Liver (tissue), 9 donors: Measurements from ENCODE around the gene CPNE5. TPM values are rescaled to one million over a fixed set of nuclear protein-coding genes. Genes with fewer than 3 reads are reported as not detected.

ENCODE experiments used
- DNase-seq: peaks from one replicate; pipeline ENCODE4 v3.0.0-alpha.2; 2017; ENCODE audit warnings: low spot score
- H3K27ac ChIP-seq, 2 donors: one replicate each; pipeline ENCODE4 v1.7.0; 2013; ENCODE audit warnings: inconsistent platforms in 2 of 2, low read length in 2 of 2, control low read depth in 1 of 2, low read depth in 1 of 2, mild to moderate bottlenecking in 1 of 2
- H3K27me3 ChIP-seq, 4 donors: one replicate each; pipeline versions ENCODE4 v1.6.1 to v1.7.0; 2013; ENCODE audit warnings: low read length in 3 of 4, inconsistent platforms in 1 of 4, mild to moderate bottlenecking in 1 of 4, moderate library complexity in 1 of 4; ENCODE audit not compliant: control insufficient read depth in 4 of 4, insufficient read depth in 4 of 4
- H3K36me3 ChIP-seq, 4 donors: one replicate each; pipeline versions ENCODE4 v1.6.1 to v1.7.0; 2013; ENCODE audit warnings: low read length in 3 of 4, mild to moderate bottlenecking in 3 of 4, low read depth in 1 of 4, moderate library complexity in 1 of 4; ENCODE audit not compliant: control insufficient read depth in 4 of 4, insufficient read depth in 3 of 4
- H3K4me1 ChIP-seq, 4 donors: one replicate each; pipeline versions ENCODE4 v1.6.1 to v1.7.0; 2013; ENCODE audit warnings: low read length in 3 of 4, mild to moderate bottlenecking in 3 of 4, moderate library complexity in 1 of 4; ENCODE audit not compliant: control insufficient read depth in 4 of 4, insufficient read depth in 4 of 4
- H3K4me3 ChIP-seq, 3 donors: one replicate each; pipeline versions ENCODE4 v1.6.1 to v1.7.0; 2013; ENCODE audit warnings: low read length in 3 of 3, control low read depth in 1 of 3, low read depth in 1 of 3, mild to moderate bottlenecking in 1 of 3
- H3K9ac ChIP-seq, 2 donors: one replicate each; pipeline ENCODE4 v1.7.0; 2013; ENCODE audit warnings: low read length in 2 of 2, mild to moderate bottlenecking in 2 of 2, moderate library complexity in 2 of 2, control low read depth in 1 of 2, low read depth in 1 of 2
- H3K9me3 ChIP-seq, 4 donors: one replicate each; pipeline versions ENCODE4 v1.6.1 to v1.7.0; 2013; ENCODE audit warnings: low read length in 3 of 4; ENCODE audit not compliant: control insufficient read depth in 4 of 4
- ATF3 ChIP-seq: IDR thresholded peaks from 2 replicates; pipeline ENCODE4 v1.6.1; 2016; ENCODE audit warnings: antibody characterized with exemption
- CTCF ChIP-seq: fragments of 150-350 bp; IDR thresholded peaks from 2 replicates; pipeline ENCODE4 v1.5.1; 2017; ENCODE audit warnings: improper control_type of control experiment, low read depth, low read length; ENCODE audit not compliant: missing input control
- EGR1 ChIP-seq, 2 donors: IDR thresholded peaks; 2 replicates each; pipeline ENCODE4 v1.6.1; 2016 to 2018; ENCODE audit warnings: antibody characterized with exemption in 2 of 2, low read depth in 2 of 2
- FOXA1 ChIP-seq: IDR thresholded peaks from 2 replicates; pipeline ENCODE4 v1.6.1; 2016; ENCODE audit warnings: antibody characterized with exemption
- FOXA2 ChIP-seq: IDR thresholded peaks from 2 replicates; pipeline ENCODE4 v1.6.1; 2016; ENCODE audit warnings: antibody characterized with exemption
- GABPA ChIP-seq, 2 donors: IDR thresholded peaks in 1 of 2; conservative IDR thresholded peaks in 1 of 2; 2 replicates each; pipeline ENCODE4 v1.6.1; 2016; ENCODE audit warnings: antibody characterized with exemption in 2 of 2, mild to moderate bottlenecking in 1 of 2, moderate library complexity in 1 of 2
- HNF4A ChIP-seq, 2 donors: conservative IDR thresholded peaks; 2 replicates each; pipeline ENCODE4 v1.6.1; 2016; ENCODE audit warnings: antibody characterized with exemption in 2 of 2, mild to moderate bottlenecking in 2 of 2
- HNF4G ChIP-seq: IDR thresholded peaks from 2 replicates; pipeline ENCODE4 v1.6.1; 2016; ENCODE audit warnings: antibody characterized with exemption
- JUND ChIP-seq, 2 donors: IDR thresholded peaks; 2 replicates each; pipeline ENCODE4 v1.6.1; 2016; ENCODE audit warnings: antibody characterized with exemption in 2 of 2
- MAX ChIP-seq: IDR thresholded peaks from 2 replicates; pipeline ENCODE4 v1.6.1; 2016; ENCODE audit warnings: antibody characterized with exemption
- NR2F2 ChIP-seq: IDR thresholded peaks from 2 replicates; pipeline ENCODE4 v1.6.1; 2016; ENCODE audit warnings: antibody characterized with exemption
- RAD21 ChIP-seq, 2 donors: IDR thresholded peaks; 2 replicates each; pipeline ENCODE4 v1.6.1; 2016; ENCODE audit warnings: antibody characterized with exemption in 2 of 2, mild to moderate bottlenecking in 2 of 2
- REST ChIP-seq: IDR thresholded peaks from 2 replicates; pipeline ENCODE4 v1.6.1; 2016; ENCODE audit warnings: antibody characterized with exemption, mild to moderate bottlenecking
- RXRA ChIP-seq, 2 donors: IDR thresholded peaks; 2 replicates each; pipeline ENCODE4 v1.6.1; 2017 to 2018; ENCODE audit warnings: antibody characterized with exemption in 2 of 2, mild to moderate bottlenecking in 1 of 2
- SP1 ChIP-seq: IDR thresholded peaks from 2 replicates; pipeline ENCODE4 v1.6.1; 2018; ENCODE audit warnings: antibody characterized with exemption, mild to moderate bottlenecking
- TAF1 ChIP-seq: conservative IDR thresholded peaks from 2 replicates; pipeline ENCODE4 v1.6.1; 2016; ENCODE audit warnings: antibody characterized with exemption, mild to moderate bottlenecking
- YY1 ChIP-seq: IDR thresholded peaks from 2 replicates; pipeline ENCODE4 v1.6.1; 2016; ENCODE audit warnings: antibody characterized with exemption, mild to moderate bottlenecking
- ZBTB33 ChIP-seq: IDR thresholded peaks from 2 replicates; pipeline ENCODE4 v1.6.1; 2016; ENCODE audit warnings: antibody characterized with exemption
- WGBS: extraction: QIAGEN DNeasy Blood & Tissue Kit; methylation state at CpG from one replicate; pipeline ENCODE4 v1.1.7; 2013; 5-methylcytosine and 5-hydroxymethylcytosine counted together
- polyA plus RNA-seq, 2 donors: library from polyadenylated mRNA; stranded (reverse) in 1 of 2; unstranded in 1 of 2; fragments of 200-250 nt in 1 of 2; fragments of >200 nt in 1 of 2; fragmentation: Nextera tagmentation in 1 of 2; extraction: Ambion mirVana in 1 of 2; gene quantifications; one replicate each; pipeline versions ENCODE4 v1.2.1 to v1.2.3, GENCODE V29; 2013 to 2015
- total RNA-seq, 2 donors: library from RNA; depleted of rRNA; stranded (reverse); fragments of >200 nt; gene quantifications; one replicate each; pipeline ENCODE4 v1.2.3, GENCODE V29; 2014
- donor health status: healthy.
- donor health status: healthy.
- donor health status: healthy.
- donor health status: healthy.
- donor health status: healthy.

The CPNE5 gene
- total and polyA plus RNA-seq, 4 donors = 0.24 to 1.1 (median 0.44) TPM

- Histone ChIP-seq H3K9me3 (no peaks in the 10 kb centered on the region), H3K9ac (no peak overlapping the region), H3K4me1 (peaks cover 4 to 12% (median 9%) of the 10 kb centered on the region in 4 donors), H3K27ac (no peak overlapping the region), H3K4me3 (no peak overlapping the region), H3K27me3 (peaks cover 0 to 4% (median 2%) of the 10 kb centered on the region in 4 donors), H3K36me3 (no peaks in the 10 kb centered on the region)
- TF ChIP-seq HNF4A (conservative IDR thresholded peaks at IDR 0.05) (no peak), EGR1 (IDR thresholded peaks at IDR 0.05; ENCODE audit: low read depth in 2 of 2) (no peak), MAX (no peak), REST (no peak), ATF3 (no peak), SP1 (no peak), JUND (IDR thresholded peaks at IDR 0.05) (no peak), FOXA2 (no peak), RAD21 (IDR thresholded peaks at IDR 0.05) (no peak), RXRA (IDR thresholded peaks at IDR 0.05) (no peak)
- 71% methylated on average over 17 of the region's 17 CpGs for WGBS
- no peak for DNase-seq
Observed at GRCh38 chr6:36834576-36835341, 4.5 kb downstream of the CPNE5 start.

- Histone ChIP-seq H3K4me3 (no peak overlapping the region), H3K9me3 (no peaks in the 10 kb centered on the region), H3K4me1 (peaks cover 0 to 10% (median 6%) of the 10 kb centered on the region in 4 donors), H3K9ac (no peak overlapping the region), H3K36me3 (no peaks in the 10 kb centered on the region), H3K27me3 (no peaks in the 10 kb centered on the region), H3K27ac (no peak overlapping the region)
- TF ChIP-seq RXRA (IDR thresholded peaks at IDR 0.05) = no peak
- no peak for TF ChIP-seq HNF4A (conservative IDR thresholded peaks at IDR 0.05)
- TF ChIP-seq NR2F2 = no peak
- TF ChIP-seq ZBTB33 = no peak
- no peak for TF ChIP-seq SP1
- TF ChIP-seq EGR1 (IDR thresholded peaks at IDR 0.05; ENCODE audit: low read depth in 2 of 2) = no peak
- no peak for TF ChIP-seq FOXA2
- no peak for TF ChIP-seq ATF3
- no peak for TF ChIP-seq GABPA (IDR thresholded peaks at IDR 0.05 in 1 of 2, conservative IDR thresholded peaks at IDR 0.05 in 1 of 2)
- TF ChIP-seq FOXA1 = no peak
- no peak for TF ChIP-seq YY1
- TF ChIP-seq HNF4G = no peak
- TF ChIP-seq TAF1 = no peak
- no peak for TF ChIP-seq CTCF
- TF ChIP-seq JUND (IDR thresholded peaks at IDR 0.05) = no peak
- 94% methylated on average over 7 of the region's 7 CpGs for WGBS
- no peak for DNase-seq
Observed at GRCh38 chr6:36833182-36833789, 6.0 kb downstream of the CPNE5 start.
